Activated CD4-positive, alpha-beta T cell treated with anti-CD3 and anti-CD28 coated beads for 4 hours (primary cell): ENCODE measurements around the gene PRDM16.

Experiments
- DNase-seq, 2 donors: peaks; one replicate each; pipeline ENCODE4 v3.0.0-alpha.2; 2020

PRDM16 gene

GRCh38 chr1:3405974-3406867 is 337.2 kb downstream of the PRDM16 start:
- DNase-seq: no peak

GRCh38 chr1:3407021-3407420 is 338.0 kb downstream of the PRDM16 start:
- no peak for DNase-seq

GRCh38 chr1:3408751-3409266 is 339.8 kb downstream of the PRDM16 start:
- DNase-seq: no peak

- DNase-seq: no peak
Measured at GRCh38 chr1:3409366-3410141, 340.6 kb downstream of the PRDM16 start.

GRCh38 chr1:3410142-3410925 is 341.3 kb downstream of the PRDM16 start:
- DNase-seq: no peak

GRCh38 chr1:3411806-3412205 is 342.8 kb downstream of the PRDM16 start:
- DNase-seq: no peak

- DNase-seq: no peak
Measured at GRCh38 chr1:3412376-3412775, 343.4 kb downstream of the PRDM16 start.

GRCh38 chr1:3413975-3414710 is 345.1 kb downstream of the PRDM16 start:
- DNase-seq: no peak

GRCh38 chr1:3415260-3416090 is 346.5 kb downstream of the PRDM16 start:
- no peak for DNase-seq

GRCh38 chr1:3417082-3417739 is 348.2 kb downstream of the PRDM16 start:
- no peak for DNase-seq

GRCh38 chr1:3417934-3418333 is 348.9 kb downstream of the PRDM16 start:
- DNase-seq: no peak

GRCh38 chr1:3418600-3418999 is 349.6 kb downstream of the PRDM16 start:
- no peak for DNase-seq

GRCh38 chr1:3419415-3420204 is 350.6 kb downstream of the PRDM16 start:
- DNase-seq: no peak

GRCh38 chr1:3420218-3420951 is 351.4 kb downstream of the PRDM16 start:
- DNase-seq: no peak

- DNase-seq: no peak
Measured at GRCh38 chr1:3422638-3423037, 353.6 kb downstream of the PRDM16 start.

GRCh38 chr1:3423245-3423829 is 354.3 kb downstream of the PRDM16 start:
- no peak for DNase-seq

- DNase-seq: no peak
Measured at GRCh38 chr1:3423896-3424611, 355.1 kb downstream of the PRDM16 start.
